Measurements from ENCODE around the gene XDH. TPM values are rescaled to one million over a fixed set of nuclear protein-coding genes. Genes with fewer than 3 reads are reported as not detected.

XDH gene
- total and polyA plus RNA-seq, 9 of the 15 experiments (the other 6 are each of a cell fraction or from before 2014, with no cell fraction given): 0.04 to 0.06 TPM; not detected in 7

GRCh38 chr2:31384771-31385276 lies 29.7 kb downstream of the XDH start (continued):
- TF ChIP-seq VEZF1 (CRISPR knock-in tag; IDR thresholded peaks at IDR 0.05) (no peak), OTX1 (CRISPR knock-in tag; IDR thresholded peaks at IDR 0.05) (no peak)

- no peaks in the 10 kb centered on the region for H3K36me3 ChIP-seq (ENCODE audit: control insufficient read depth, insufficient read depth, low read length)
- H3K4me2 ChIP-seq (ENCODE audit: insufficient read depth, low read length): no peak overlapping the region
- peaks cover 0 to 24% of the 10 kb centered on the region in 2 experiments; a peak in 2 of 5 replicates for H3K27me3 ChIP-seq (ENCODE audit: control insufficient read depth in 2 of 2, insufficient read depth in 2 of 2, low read length in 2 of 2)
- in situ Hi-C loops (cut with MboI) (no loop called here), intact Hi-C loops (cut with micrococcal nuclease) (no loop called here)
- no peak overlapping the region for H2AFZ ChIP-seq (ENCODE audit: low read depth, low read length)
- H4K20me1 ChIP-seq (replicated peaks; ENCODE audit: control insufficient read depth, insufficient read depth, low read length): 0 out of 2 replicates have a peak, but pooled peaks cover 3% of the 10 kb centered on the region
- no peak overlapping the region for H3K9ac ChIP-seq (ENCODE audit: insufficient read depth in 1 of 2, low read depth in 2 of 2, low read length in 2 of 2)
- ATAC-seq (no peak), DNase-seq (ENCODE audit: extremely low read depth in 1 of 4, low spot score in 3 of 4) (no peak), FAIRE-seq (no peak)
- no peaks in the 10 kb centered on the region for H3K4me1 ChIP-seq (replicated peaks in 1 of 2; ENCODE audit: control insufficient read depth in 2 of 2, insufficient read depth in 2 of 2, low read length in 2 of 2)
- ChIA-PET POLR2A (no interaction called here), CTCF (ENCODE audit: low intra/inter-chr PET ratio) (no interaction called here)
- TF ChIP-seq, protein P1, sequence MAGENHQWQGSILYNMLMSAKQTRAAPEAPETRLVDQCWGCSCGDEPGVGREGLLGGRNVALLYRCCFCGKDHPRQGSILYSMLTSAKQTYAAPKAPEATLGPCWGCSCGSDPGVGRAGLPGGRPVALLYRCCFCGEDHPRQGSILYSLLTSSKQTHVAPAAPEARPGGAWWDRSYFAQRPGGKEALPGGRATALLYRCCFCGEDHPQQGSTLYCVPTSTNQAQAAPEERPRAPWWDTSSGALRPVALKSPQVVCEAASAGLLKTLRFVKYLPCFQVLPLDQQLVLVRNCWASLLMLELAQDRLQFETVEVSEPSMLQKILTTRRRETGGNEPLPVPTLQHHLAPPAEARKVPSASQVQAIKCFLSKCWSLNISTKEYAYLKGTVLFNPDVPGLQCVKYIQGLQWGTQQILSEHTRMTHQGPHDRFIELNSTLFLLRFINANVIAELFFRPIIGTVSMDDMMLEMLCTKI (IDR thresholded peaks at IDR 0.05; ENCODE audit: partially characterized antibody): no peak
- no peak for TF ChIP-seq POLR3G (IDR thresholded peaks at IDR 0.05; ENCODE audit: extremely low read depth, insufficient read length, insufficient replicate concordance)
- no peaks in the 10 kb centered on the region for H3K9me3 ChIP-seq (replicated peaks; ENCODE audit: control insufficient read depth, insufficient read depth, low read depth, low read length)
- no peak overlapping the region for H3K27ac ChIP-seq (ENCODE audit: extremely low read depth, low read depth, low read length)
- H3K4me3 ChIP-seq: no peak overlapping the region
- BruUV-seq (replicated peaks): no TSS peak
- H3K79me2 ChIP-seq (ENCODE audit: control insufficient read depth, insufficient read depth, low read length): no peaks in the 10 kb centered on the region
- no peaks in the 10 kb centered on the region for H3K9me1 ChIP-seq (ENCODE audit: control insufficient read depth, insufficient read depth, low read length)
- 0% methylated on average over 3 of the region's 3 CpGs for WGBS (ENCODE audit: insufficient coverage, low coverage, missing lambda C conversion rate)
These were observed 30.2 kb downstream of the XDH start for GRCh38 chr2:31384351-31384750.

Measured in K562 (cell line).